ENCODE results near the gene KDM2B.
"Not testable (repeated sequence)": the region's sequence is repeated elsewhere in the genome, so short reads cannot be mapped to it uniquely, and the experiment has no call there.

Gene KDM2B

DNA sequence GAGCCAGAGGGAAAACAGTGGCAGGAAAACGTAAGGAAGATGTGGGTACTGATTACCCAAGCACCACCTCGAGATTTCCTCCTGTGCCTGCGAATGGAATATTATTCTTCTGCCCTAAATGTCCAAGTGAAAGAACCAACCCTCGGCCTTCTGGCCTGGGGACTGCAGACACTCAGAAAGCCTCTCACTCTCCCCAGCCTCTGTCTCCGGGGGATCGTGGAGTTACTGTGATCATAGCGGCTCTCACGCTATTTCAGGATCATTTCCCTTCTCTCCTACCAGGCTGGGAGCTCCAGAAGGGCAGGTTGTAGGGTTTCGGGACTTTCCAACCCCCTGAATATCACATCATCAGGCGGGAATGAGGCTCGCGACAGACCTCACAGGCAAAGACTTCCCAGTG is 68.9 kb downstream of the KDM2B start:
- in situ Hi-C loops (cut with HindIII; ENCODE audit: low sequenced_read_pairs), result no loop called here

DNA sequence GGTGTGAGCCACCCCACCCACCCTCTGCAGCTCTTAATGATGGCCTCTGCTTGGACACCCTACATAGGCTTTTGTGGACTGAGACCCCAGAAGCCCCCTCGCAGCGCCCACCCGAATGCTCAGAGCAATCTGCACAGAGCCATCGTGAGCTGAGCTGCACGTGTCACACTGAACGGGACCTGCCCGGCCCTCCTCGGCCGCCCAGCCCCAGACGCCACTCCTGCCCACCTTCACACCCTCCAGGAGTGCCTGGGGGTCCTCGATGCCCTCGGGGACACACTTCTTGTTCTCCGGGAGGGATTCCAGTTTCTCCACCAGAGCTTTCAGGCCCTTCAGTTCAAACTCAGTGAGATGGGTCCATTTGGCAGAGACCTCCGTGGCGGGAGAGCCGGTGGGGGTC is 71.5 kb downstream of the KDM2B start:
- in situ Hi-C loops (cut with HindIII; ENCODE audit: low sequenced_read_pairs), result no loop called here

DNA sequence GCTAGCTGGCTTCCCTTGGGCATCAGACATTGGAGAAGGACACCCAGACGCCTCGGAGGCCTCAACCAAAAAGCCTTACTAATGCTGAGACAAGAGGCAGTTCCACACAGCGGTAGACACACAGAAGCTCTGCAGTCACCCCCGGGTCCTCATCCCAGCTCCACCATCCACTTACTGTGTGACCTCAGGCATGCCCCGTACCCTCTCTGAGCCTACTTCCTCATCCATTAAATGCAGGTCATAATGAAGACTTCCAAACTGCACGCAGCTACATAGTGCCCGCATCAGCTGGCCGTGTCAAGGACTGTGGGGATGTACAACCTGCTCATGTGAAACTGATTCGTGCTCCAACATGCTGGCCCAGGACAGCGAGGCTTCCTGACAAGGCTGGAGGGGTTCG is 72.3 kb downstream of the KDM2B start:
- in situ Hi-C loops (cut with HindIII; ENCODE audit: low sequenced_read_pairs), result no loop called here

DNA sequence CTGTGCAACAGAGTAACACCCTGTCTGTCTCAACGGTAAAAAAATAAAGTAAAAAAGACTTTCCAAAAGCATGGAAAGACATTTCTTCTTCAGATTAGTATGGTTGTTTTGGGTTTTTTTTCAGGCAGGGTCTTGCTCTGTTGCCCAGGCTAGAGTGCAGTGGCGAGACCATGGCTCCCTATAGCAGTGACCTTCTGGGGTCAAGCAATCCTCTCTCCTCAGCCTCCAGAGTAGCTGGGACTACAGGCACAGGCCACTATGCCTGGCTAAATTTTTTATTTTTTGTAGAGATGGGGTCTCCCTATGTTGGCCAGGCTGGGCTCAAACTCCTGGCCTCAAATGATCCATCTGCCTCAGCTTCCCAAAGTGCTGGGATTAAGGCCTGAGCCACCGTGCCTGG is 72.8 kb downstream of the KDM2B start:
- in situ Hi-C loops (cut with HindIII; ENCODE audit: low sequenced_read_pairs), result no loop called here

DNA sequence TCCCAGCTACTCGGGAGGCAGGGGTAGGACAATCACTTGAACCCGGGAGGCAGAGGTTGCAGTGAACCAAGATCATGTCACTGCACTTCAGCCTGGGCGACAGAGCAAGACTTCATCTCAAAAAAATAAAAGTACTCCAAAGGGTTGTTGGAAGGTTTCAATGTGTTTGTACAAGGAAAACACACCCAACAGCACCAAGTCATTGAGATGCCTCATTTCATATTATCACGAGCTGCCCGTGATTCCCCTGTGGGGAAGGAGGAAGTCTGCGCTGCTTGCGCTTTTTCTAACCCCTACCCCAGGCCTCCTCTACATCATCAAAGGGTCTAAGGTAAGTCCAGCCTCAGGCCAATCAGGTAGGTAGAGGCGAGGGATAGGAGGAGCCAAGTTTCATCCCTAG is 73.6 kb downstream of the KDM2B start:
- in situ Hi-C loops (cut with HindIII; ENCODE audit: low sequenced_read_pairs), result no loop called here

DNA sequence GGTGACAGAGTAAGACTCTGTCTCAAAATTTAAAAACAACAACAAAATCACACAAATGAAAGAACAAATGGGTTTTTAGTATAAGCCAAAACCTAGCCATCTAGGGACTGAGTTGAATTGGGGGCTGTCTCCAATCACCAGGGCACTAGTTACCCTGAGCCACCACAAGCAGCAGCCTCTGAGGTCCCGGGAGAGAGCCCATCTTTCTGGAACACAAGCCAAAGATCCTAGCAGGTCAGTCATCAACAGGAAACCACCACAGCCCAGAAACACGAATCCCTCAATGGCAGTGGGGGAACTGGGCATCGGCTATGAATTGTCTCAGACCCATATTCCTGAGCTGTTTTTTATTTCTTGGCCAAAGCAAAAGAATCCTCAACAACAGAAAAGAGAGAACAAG is 75.3 kb downstream of the KDM2B start:
- in situ Hi-C loops (cut with HindIII; ENCODE audit: low sequenced_read_pairs), result no loop called here

DNA sequence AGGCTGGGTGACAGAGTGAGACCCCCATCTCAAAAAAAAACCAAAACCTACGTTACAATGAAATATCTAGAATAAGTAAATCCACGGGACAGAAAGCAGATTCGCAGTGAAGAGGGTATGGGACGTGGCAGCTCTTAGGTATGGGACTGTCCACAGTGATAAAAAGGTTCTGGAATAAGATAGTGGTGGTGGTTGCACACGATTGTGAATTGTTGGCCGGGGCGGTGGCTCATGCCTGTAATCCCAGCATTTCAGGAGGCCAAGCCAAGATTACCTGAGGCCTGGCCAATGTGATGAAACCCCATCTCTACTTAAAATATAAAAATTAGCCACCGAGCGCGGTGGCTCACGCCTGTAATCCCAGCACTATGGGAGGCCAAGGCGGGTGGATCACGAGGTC is 76.3 kb downstream of the KDM2B start:
- in situ Hi-C loops (cut with HindIII; ENCODE audit: low sequenced_read_pairs), result no loop called here

DNA sequence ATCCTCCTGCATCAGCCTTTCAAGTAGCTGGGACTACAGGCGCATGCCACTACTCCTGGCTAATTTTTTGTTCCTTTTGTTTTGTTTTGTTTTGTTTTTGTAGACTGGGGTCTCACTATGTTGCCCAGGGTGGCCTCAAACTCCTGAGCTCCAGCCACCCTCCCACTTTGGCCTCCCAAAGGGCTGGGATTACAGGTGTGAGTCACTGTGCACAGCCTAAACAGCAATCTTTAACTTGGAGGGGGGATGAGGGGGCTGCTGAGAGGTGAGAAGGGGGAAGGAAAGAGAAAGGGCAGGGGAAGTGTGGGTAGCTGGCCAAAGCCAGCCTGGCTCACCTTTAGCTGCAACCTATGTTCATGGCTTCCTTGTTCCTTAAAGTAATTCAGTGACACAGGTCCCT is 77.4 kb downstream of the KDM2B start:
- in situ Hi-C loops (cut with HindIII; ENCODE audit: low sequenced_read_pairs), result no loop called here

DNA sequence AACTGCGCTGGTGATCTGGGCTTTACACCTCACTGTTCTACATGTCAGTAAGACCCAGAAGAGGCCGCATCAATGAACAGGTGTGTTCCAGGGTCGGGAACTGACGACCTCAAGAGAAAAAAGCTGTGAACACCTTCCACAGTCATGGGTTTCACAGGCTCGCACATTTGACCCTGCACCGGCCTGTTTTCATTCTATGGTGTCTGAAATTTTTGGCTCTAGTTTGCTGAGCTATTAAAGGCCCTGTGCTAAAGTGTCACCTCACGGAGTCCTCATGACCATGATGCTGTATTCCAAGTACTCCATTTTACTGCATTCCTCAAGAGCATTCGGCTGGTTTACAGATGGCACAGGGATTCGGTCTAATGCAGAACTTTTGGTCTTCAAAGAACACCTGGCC is 78.9 kb downstream of the KDM2B start:
- in situ Hi-C loops (cut with HindIII; ENCODE audit: low sequenced_read_pairs), result no loop called here

DNA sequence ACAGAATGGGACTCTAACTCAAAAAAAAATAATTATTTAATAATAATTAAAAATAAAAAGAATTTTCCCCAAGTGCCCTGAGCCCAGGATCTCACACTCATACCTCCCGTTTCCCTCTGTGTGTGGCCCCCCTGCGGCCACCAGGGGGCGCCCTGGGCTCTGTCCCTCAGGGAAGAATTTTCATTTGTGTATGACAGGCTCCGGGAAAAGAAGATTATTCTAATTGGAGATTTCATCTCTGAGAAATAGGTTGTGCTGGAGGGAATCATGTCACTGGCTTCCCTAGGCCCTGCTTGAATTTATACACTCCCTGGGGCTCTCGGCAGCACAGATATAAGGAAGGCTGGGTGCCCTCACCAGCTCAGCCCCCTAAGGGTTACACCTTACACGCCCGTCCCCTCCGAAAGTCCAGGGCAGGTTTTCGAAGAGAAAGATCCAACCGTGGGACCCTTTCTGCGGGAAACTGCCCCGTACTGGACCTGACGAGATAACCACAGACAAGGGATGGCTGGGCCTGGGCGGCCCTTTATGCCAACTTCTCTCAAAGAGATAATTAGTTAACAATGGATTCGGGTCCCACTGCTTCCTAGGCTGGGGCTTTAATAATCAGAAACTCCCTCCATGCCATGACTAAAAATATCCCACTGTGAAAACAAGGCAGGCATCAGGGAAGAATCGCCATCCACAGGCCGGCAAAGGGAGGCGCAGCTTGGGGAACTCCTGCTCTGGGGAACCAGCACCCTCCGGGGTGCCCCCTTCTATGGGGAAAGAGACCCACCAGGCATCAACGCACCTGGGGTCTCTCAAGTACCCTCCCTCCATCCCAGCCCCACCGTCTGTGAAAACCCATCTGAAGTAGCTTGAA is 80.7 kb downstream of the KDM2B start:
- in situ Hi-C loops (cut with HindIII; ENCODE audit: low sequenced_read_pairs), result no loop called here

DNA sequence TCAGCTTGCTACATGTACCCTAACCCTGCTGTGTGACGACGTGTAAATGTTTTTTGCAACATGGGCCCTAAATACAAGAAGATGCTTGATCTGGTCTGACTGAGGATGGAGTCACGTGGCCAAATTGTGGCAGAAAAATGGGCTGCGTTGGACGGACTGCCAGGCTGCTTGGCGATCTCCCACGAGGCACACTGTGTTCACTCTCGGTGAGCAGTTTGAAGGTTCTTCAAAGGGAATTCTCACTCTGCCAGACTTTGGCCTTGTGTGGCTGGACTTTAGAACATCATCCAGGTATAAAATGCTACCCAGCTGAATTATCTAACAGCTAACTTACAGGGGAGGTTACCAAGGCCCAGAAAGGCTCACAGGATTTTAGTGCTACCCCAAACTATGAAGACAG is 85.1 kb downstream of the KDM2B start:
- in situ Hi-C loops (cut with HindIII; ENCODE audit: low sequenced_read_pairs), result no loop called here

DNA sequence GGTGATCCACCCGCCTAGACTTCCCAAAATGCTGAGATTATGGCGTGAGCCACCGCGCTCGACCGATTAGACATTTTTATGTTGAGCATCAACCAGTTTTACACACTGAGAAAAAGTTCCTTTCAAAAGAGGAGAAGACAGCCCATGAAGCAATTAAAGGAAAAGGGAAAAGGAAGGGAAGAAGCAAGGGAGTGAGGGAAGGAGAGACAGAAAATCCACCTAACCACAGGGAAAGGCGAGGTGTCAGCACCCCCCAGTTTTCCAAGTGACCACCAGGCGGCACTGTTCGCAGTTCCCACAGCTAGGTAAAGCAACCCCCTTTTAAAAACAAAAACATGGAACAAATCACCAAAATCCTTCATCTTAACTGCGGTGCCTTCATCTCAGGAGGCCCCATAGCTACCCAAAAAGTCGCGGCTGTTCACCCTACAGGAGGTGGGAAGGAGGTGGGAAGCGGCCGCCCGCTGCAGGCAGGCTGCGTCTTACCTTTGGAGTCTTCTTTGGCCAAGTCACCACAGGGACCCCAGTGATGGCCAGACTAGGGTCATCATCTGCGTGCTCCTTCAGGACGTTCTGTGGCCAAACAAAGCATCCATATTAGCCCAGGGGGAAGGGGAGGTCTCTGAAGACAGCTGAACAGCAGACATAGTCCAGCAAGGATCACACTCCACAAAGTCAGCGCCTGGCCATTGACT is 86.6 kb downstream of the KDM2B start:
- in situ Hi-C loops (cut with HindIII; ENCODE audit: low sequenced_read_pairs), result no loop called here

DNA sequence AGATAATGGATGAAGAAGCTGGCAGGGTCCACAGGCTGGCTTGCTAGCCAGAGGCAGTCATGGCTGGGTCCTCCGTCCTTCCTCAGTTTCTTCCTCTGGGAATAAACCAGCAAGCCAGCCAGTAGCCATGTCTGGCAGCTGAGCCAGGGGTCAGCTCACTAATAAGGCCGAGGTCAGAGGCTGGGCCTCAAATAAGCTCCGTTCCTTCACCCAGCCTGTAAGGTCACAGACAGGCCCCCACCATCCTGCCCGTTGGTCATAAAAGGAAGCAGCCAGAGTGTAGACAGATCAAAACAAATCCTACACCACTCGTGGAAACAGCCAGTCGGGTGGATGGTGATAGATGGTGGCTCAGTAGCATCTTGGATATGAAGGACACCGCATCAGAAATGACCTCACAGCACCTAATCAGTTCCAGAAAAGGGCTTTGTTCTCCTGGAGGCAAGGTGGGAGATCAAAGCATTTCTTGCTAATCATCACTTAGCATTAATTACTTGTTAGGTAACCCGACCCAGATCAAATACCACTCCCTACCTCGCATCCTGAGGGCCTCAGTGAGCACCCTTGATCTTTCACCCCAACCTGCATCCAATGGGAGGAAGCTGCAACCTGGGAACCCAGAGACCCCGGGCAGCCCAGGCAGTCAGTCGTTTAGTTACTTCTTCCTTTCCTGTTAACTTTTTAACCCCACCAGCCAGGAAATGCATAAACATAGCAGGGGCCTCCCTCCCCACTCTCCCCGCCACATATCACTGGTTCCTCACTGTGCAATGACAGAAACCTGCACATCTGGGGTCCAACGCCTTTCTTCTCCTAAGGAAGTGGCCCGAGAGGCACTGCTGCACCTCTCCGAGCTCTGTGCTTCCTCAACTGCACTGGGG is 90.2 kb downstream of the KDM2B start:
- in situ Hi-C loops (cut with HindIII; ENCODE audit: low sequenced_read_pairs), result no loop called here

DNA sequence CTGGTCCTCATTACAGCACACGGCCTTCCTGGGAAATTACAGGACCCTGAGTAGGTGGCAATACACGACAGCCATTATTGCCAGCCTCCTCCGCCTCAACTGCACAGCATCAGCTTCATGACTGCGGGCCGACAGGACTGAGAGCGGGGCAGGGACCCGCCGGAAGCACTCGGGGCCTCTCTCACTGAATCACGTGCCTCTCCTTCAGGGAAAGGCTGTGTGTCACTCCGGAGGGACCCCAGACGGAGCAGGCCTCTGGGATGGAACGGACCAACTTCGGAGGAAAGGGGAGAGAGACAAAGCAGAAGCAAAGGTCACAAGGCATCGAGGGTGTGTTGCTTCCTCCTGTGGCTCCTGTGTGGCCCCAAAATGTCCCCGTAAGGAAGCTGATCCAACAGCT is 90.9 kb downstream of the KDM2B start:
- in situ Hi-C loops (cut with HindIII; ENCODE audit: low sequenced_read_pairs), result no loop called here

DNA sequence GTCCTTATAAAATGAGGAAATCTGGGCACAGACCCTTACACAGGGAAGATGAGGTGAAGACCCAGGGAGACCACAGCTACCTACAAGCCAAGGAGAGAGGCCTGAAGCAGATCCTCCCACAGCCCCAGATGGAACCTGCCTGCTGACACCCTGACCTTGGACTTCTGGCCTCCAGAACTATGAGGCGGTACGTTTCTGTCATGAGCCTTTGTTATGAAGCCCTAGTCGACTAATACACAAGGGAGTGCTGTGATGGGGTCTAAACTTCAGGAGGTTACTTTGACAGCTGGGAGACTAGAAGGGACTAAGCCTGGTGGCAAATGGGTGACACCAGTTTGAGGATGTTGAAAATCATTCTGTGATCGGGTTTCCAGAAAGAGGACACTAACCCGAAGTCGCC is 95.9 kb downstream of the KDM2B start:
- in situ Hi-C loops (cut with HindIII; ENCODE audit: low sequenced_read_pairs), result no loop called here

DNA sequence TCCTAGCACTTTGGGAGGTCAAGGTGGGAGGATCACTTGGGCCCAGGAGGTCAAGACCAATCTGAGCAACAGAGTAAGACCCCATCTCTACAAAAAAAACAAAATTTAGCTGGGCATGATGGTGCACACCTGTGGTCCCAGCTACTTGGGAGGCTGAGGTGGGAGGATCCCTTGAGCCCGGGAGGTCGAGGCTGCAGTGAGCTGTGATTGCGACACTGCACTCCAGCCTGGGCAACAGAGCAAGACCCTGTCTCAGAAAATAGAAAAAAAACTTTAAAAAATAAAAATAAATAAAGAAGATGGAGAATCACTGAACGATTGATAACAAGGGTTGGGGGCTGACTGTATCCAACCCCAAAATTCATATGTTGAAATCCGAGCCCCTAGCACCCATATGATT is 96.3 kb downstream of the KDM2B start:
- in situ Hi-C loops (cut with HindIII; ENCODE audit: low sequenced_read_pairs), result not testable (repeated sequence)

DNA sequence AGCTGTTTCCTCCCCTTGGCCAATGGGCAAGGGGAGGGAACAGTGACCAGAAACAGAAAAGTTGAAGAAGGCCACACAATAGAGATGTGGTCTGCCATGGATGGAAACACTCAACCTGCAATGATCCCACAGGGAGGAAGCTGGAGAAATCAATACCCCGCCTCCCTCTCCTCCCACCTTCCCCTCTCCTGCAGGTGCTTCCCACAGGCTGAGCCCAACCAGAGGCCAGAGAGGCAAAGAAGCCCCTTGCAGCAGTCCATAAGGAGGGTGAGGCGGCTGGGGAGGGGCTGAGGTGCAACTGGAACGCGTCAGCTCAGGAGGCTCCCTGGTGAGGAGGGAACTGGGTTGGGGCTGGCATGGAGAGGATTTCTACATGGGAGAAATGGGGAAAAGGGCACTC is 96.9 kb downstream of the KDM2B start:
- in situ Hi-C loops (cut with HindIII; ENCODE audit: low sequenced_read_pairs), result no loop called here

DNA sequence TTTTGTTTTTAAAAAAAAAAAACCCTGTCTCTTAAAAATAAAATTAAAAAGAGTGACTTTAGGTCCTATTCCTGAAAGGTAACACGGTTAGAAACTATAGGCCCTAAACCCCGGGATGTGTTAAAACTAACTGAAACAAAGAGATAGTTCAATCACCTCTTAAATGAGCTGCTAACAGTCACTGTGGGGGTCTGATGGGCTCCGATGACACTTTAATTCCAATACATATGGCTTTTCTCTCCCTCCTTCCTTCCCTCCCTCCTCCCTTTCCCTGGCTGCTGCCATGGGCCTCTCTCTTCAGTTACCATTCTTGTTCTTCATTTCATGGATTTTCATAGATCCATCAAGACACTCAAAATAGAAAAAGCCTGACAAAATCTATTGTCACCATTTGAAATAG is 104.3 kb downstream of the KDM2B start:
- in situ Hi-C loops (cut with HindIII; ENCODE audit: low sequenced_read_pairs), result no loop called here

DNA sequence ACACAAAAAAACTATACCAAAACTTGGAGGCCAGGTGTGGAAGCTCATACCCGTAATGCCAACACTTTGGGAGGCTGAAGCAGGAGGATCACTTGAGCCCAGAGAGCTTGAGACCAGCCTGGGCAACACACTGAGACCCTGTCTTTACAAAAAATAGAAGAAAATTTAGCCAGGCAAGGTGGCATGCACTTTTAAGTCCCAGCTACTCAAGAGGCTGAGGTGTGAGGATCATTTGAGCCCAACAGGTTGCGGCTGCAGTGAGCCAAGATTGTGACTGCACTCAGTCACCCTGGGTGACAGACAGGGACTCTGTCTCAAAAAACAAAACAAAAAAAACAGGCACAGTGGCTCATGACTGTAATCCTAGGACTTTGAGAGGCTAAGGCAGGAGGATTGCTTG is 105.5 kb downstream of the KDM2B start:
- in situ Hi-C loops (cut with HindIII; ENCODE audit: low sequenced_read_pairs), result no loop called here

DNA sequence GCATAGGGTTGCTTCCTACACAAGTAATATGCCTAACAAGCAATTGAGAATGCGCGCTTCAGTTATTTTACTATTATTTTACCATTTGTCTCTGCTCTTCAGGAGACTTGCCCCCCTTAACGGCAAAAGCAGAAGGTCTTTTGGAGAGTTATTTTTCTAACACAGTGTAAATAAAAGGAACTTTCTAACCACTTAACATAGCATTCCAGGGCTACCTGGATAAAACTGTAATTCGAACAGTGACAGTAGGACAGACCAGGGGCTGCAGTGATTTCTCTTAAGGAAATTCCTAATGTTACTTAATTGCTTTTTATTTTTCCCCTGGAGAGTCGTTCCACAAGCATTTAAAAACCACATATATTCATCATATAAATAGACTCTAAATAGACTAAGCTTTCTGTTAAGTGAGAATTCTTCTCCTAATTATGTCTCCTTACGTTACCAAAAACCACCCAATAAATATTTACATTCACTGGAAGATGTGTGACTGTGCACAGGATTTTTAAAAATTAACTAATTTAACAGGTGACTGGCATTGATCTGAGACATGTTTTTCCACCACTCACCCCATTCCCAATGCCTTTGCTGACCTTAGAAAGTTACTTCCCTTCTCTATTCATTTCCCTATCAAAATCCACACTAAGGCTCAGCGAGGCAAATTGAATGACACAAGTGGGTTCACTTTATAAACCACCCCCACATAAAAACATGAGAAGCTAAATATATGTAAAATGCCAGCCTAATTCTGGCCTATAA is 108.5 kb downstream of the KDM2B start:
- in situ Hi-C loops (cut with HindIII; ENCODE audit: low sequenced_read_pairs), result no loop called here

DNA sequence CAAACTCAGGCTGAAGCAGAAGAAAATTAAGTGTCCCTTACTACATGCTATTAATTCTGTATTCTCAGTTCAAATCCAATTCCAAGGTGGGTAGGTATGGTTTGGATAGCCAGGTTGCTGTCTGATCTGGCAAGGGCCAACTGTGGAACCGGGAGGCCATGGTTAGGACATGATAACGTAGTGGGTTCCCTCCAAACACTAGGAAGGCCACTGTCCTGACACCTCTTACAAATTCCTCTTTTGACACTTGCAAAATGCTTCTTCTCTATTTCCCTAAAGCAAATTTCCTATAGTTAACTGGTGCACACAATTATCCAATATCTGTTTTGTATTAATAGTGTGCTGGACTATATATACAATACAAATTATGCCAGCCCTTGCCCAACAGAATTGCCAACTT is 110.1 kb downstream of the KDM2B start:
- in situ Hi-C loops (cut with HindIII; ENCODE audit: low sequenced_read_pairs), result no loop called here
